Measurements from ENCODE around the gene SLC6A12.

GRCh38 chr12:164207-164606 is 49.8 kb downstream of the SLC6A12 start:
- TF ChIP-seq, protein P1, sequence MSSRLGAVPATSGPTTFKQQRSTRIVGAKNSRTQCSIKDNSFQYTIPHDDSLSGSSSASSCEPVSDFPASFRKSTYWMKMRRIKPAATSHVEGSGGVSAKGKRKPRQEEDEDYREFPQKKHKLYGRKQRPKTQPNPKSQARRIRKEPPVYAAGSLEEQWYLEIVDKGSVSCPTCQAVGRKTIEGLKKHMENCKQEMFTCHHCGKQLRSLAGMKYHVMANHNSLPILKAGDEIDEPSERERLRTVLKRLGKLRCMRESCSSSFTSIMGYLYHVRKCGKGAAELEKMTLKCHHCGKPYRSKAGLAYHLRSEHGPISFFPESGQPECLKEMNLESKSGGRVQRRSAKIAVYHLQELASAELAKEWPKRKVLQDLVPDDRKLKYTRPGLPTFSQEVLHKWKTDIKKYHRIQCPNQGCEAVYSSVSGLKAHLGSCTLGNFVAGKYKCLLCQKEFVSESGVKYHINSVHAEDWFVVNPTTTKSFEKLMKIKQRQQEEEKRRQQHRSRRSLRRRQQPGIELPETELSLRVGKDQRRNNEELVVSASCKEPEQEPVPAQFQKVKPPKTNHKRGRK (tag; IDR thresholded peaks at IDR 0.05) = no peak
- no peak for TF ChIP-seq BACH1 (tag; IDR thresholded peaks at IDR 0.05)
- no peak for TF ChIP-seq RCOR1 (IDR thresholded peaks at IDR 0.05; ENCODE audit: borderline replicate concordance in 1 of 2, low read depth in 2 of 2, low read length in 2 of 2)
- no peak for TF ChIP-seq ELF1 (tag; IDR thresholded peaks at IDR 0.05)
- TF ChIP-seq BCOR (IDR thresholded peaks at IDR 0.05) = no peak
